ENCODE data around the gene MAP1LC3A.

GRCh38 chr20:34535857-34536256, 22.7 kb upstream of the MAP1LC3A start:
- TF ChIP-seq, protein P1, sequence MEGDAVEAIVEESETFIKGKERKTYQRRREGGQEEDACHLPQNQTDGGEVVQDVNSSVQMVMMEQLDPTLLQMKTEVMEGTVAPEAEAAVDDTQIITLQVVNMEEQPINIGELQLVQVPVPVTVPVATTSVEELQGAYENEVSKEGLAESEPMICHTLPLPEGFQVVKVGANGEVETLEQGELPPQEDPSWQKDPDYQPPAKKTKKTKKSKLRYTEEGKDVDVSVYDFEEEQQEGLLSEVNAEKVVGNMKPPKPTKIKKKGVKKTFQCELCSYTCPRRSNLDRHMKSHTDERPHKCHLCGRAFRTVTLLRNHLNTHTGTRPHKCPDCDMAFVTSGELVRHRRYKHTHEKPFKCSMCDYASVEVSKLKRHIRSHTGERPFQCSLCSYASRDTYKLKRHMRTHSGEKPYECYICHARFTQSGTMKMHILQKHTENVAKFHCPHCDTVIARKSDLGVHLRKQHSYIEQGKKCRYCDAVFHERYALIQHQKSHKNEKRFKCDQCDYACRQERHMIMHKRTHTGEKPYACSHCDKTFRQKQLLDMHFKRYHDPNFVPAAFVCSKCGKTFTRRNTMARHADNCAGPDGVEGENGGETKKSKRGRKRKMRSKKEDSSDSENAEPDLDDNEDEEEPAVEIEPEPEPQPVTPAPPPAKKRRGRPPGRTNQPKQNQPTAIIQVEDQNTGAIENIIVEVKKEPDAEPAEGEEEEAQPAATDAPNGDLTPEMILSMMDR (IDR thresholded peaks at IDR 0.05) = no peak
- no peak for TF ChIP-seq POLR2A (IDR thresholded peaks at IDR 0.05)
- no peak for TF ChIP-seq POLR2AphosphoS5 (IDR thresholded peaks at IDR 0.05)
- no peak for TF ChIP-seq EP300 (IDR thresholded peaks at IDR 0.05)

All from stomach (tissue), 4 donors.